Epidermal melanocyte (primary cell): ENCODE data around the gene MAP3K10.
"Not testable (repeated sequence)": the region's sequence is repeated elsewhere in the genome, so short reads cannot be mapped to it uniquely, and the experiment has no call there.

ENCODE experiments used
- DNase-seq: peaks from one replicate; pipeline ENCODE4 v3.0.0; 2011; ENCODE audit warnings: low spot score; ENCODE audit not compliant: insufficient read length

The MAP3K10 gene

GRCh38 chr19:40171293-40171692, 19.9 kb upstream of the MAP3K10 start:
- DNase-seq: not testable (repeated sequence)

GRCh38 chr19:40174092-40174491, 17.1 kb upstream of the MAP3K10 start:
- DNase-seq: no peak

- no peak for DNase-seq
Measured at GRCh38 chr19:40175820-40176219, 15.4 kb upstream of the MAP3K10 start.

GRCh38 chr19:40177286-40178070, 13.7 kb upstream of the MAP3K10 start:
- no peak for DNase-seq

GRCh38 chr19:40178756-40179155, 12.5 kb upstream of the MAP3K10 start:
- DNase-seq: no peak

- no peak for DNase-seq
Measured at GRCh38 chr19:40184273-40184672, 7.0 kb upstream of the MAP3K10 start.

GRCh38 chr19:40191836-40192646, 815 bp downstream of the MAP3K10 start:
- no peak for DNase-seq

- peak; percentile 11 for DNase-seq
Measured at GRCh38 chr19:40192758-40193586, 1.7 kb downstream of the MAP3K10 start.

- DNase-seq: peak; percentile 12
Measured at GRCh38 chr19:40193587-40193849, 2.3 kb downstream of the MAP3K10 start.

- no peak for DNase-seq
Measured at GRCh38 chr19:40198272-40198990, 7.2 kb downstream of the MAP3K10 start.

GRCh38 chr19:40200341-40201099, 9.3 kb downstream of the MAP3K10 start:
- DNase-seq: no peak

- no peak for DNase-seq
Measured at GRCh38 chr19:40204381-40204780, 13.2 kb downstream of the MAP3K10 start.

- DNase-seq: no peak
Measured at GRCh38 chr19:40205760-40206159, 14.5 kb downstream of the MAP3K10 start.

GRCh38 chr19:40208602-40209001, 17.4 kb downstream of the MAP3K10 start:
- DNase-seq: no peak

GRCh38 chr19:40210889-40211288, 19.7 kb downstream of the MAP3K10 start:
- no peak for DNase-seq

GRCh38 chr19:40213251-40213829, 22.1 kb downstream of the MAP3K10 start:
- no peak for DNase-seq

GRCh38 chr19:40213882-40214570, 22.8 kb downstream of the MAP3K10 start:
- DNase-seq: no peak

GRCh38 chr19:40214936-40215335, 23.7 kb downstream of the MAP3K10 start:
- DNase-seq: no peak

- no peak for DNase-seq
Measured at GRCh38 chr19:40216013-40216776, 25.0 kb downstream of the MAP3K10 start.
